ENCODE results near the gene UBAP1.
"Not testable (repeated sequence)": the region's sequence is repeated elsewhere in the genome, so short reads cannot be mapped to it uniquely, and the experiment has no call there.

UBAP1 gene

DNA sequence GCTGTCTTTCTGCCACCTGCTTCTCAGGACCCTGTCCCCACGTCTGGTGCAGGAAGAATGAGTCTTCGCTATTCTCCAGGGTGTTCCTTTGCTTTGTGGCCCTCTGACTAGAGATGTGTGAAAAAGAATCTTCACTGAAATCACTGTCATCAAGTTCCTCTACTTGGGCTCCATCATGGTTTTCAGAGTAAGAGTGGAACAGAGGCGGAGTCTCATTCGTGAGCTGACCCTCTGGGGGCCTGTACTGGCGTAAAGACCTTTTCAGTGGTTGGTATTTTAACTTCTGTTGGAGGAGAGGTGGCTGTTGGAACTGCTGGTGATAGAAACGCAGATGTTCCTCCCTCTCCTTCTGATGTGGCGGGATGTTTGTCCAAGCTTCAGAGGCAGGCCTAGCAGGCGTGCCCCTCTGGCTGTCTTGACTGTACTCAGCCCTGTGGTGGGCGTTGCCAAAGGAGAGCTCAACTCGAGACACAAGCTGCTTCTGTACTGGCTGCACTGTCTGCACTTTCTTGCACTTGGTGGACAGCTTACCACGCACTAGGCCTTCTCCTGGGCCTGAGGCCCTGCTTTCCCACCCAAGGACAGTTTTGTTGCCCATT is 78.2 kb downstream of the UBAP1 start:
- ChIA-PET CTCF (interaction anchor here (0.8 to 7.7 kb wide), 4 partner anchors 8 to 122 kb away, joined by 3 to 100 read pairs (median 5); no protein-coding TSS in a partner anchor), POLR2A (interaction anchor here (1.6 kb wide), 1 partner anchor 78 kb away, joined by 4 read pairs; the partner anchor contains the start of gene UBAP1)
- no peak overlapping the region for H3K4me3 ChIP-seq (ENCODE audit: low read depth, low read length)
- DNase-seq (ENCODE audit: low read depth, low spot score), result no peak
- TF ChIP-seq, protein P1, sequence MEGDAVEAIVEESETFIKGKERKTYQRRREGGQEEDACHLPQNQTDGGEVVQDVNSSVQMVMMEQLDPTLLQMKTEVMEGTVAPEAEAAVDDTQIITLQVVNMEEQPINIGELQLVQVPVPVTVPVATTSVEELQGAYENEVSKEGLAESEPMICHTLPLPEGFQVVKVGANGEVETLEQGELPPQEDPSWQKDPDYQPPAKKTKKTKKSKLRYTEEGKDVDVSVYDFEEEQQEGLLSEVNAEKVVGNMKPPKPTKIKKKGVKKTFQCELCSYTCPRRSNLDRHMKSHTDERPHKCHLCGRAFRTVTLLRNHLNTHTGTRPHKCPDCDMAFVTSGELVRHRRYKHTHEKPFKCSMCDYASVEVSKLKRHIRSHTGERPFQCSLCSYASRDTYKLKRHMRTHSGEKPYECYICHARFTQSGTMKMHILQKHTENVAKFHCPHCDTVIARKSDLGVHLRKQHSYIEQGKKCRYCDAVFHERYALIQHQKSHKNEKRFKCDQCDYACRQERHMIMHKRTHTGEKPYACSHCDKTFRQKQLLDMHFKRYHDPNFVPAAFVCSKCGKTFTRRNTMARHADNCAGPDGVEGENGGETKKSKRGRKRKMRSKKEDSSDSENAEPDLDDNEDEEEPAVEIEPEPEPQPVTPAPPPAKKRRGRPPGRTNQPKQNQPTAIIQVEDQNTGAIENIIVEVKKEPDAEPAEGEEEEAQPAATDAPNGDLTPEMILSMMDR (IDR thresholded peaks at IDR 0.05; ENCODE audit: insufficient read depth, low read length, missing control alignments), result no peak

DNA sequence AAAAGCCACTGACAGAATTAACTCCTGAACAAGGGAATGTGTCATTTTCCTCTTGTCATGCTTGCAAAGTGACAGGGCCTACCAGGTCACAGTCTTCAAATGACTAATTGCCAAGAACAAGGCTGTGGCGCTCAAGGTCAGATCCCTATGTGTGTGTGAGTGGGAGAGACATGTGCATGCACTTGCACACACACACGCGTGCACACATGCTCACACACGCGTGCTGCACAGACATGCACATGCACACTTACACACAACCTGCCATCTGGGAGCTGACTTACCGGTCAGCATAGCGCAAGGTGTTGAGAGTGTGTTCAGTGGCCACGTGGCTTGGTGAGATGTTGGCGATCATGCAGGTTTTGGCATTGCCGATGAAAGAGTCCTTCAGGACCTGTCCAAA is 80.5 kb downstream of the UBAP1 start:
- TF ChIP-seq, protein P1 (IDR thresholded peaks at IDR 0.05; ENCODE audit: insufficient read depth, low read length, missing control alignments), result no peak
- H3K4me3 ChIP-seq (ENCODE audit: low read depth, low read length), result no peak overlapping the region
- ChIA-PET POLR2A (no interaction called here), CTCF (no interaction called here)
- no peak for DNase-seq (ENCODE audit: low read depth, low spot score)

DNA sequence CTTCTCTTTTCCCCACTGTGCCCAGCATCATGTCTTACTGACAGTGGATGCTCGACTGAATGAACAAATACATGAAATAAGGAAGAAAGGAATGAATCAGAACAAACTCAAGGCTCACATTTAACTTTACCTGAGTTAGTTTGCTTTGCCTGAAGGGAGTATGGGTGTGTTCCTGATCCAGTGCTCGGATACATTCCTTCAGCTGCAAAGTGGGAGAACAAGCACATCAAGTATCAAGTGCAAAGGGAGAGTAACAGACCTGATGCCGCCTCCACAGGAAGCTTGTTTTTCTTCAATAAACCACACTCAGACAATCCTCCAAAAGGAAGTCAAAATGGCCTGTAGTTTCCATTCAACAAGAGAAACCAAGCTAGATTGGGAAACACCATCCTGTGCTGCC is 84.1 kb downstream of the UBAP1 start:
- H3K4me3 ChIP-seq (ENCODE audit: low read depth, low read length), result no peak overlapping the region
- ChIA-PET CTCF (interaction anchor here (0.8 to 10.1 kb wide), 3 partner anchors 8 to 341 kb away, joined by 3 to 100 read pairs (median 4); no protein-coding TSS in a partner anchor), POLR2A (no interaction called here)
- TF ChIP-seq, protein P1 (IDR thresholded peaks at IDR 0.05; ENCODE audit: insufficient read depth, low read length, missing control alignments), result no peak
- DNase-seq (ENCODE audit: low read depth, low spot score), result no peak

DNA sequence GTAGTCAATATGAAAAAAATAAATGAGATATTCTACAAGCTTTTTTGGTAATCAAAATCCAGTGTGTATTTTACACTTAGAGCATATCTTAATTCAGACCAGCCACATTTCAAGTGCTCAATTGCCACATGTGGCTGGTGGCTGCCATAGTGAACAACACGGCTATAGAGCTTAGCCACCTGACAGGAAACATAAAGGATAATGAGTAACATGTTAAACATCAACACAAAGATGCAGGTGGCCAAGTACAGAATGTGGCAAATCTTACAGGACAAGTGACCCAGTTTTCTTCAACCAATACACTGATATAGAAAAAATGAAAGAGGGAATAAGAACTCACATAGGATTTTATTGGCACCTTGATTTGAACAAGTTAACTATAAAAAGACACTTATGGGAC is 88.8 kb downstream of the UBAP1 start:
- H3K4me3 ChIP-seq (ENCODE audit: low read depth, low read length), result no peak overlapping the region
- POLR2A ChIA-PET, result no interaction called here
- CTCF ChIA-PET, result interaction anchor here (10.1 kb wide), 1 partner anchor 13 kb away, joined by 100 read pairs; no protein-coding TSS in a partner anchor
- no peak for DNase-seq (ENCODE audit: low read depth, low spot score)
- TF ChIP-seq, protein P1 (IDR thresholded peaks at IDR 0.05; ENCODE audit: insufficient read depth, low read length, missing control alignments), result no peak

DNA sequence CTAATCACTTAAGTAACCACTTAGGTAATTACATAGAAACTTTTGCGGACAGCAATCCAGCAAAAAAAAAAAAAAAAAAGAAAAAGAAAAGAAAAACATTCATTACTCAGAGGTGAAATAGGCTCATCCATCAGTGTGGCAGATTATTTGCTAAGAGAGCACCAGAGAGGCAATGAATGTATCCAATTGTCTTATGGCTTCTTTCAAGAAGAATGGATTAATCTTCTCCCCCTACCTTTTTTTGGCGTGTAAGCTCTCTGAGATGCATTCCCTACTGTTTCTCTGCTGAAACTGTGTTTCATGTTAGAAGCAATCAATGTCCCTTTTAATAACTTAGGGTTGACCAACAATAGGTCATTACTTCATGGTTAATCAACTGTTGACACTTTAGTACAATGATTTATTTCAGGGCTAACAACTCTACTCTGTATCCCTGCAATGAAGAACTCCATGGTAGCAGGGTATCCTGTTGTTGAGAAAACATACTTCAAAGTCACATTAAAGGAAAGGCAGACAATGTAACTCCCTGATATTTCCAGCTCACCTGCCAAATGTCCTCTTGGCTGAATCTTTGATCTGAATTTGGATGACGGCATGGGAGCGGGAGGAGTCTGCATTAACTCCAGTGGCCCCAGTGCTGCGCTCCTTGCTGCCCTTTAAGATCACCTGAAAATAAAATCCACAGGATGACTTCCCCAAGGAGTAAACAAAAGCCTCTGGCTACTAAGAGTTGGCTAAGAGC is 92.6 kb downstream of the UBAP1 start:
- no peak for DNase-seq (ENCODE audit: low read depth, low spot score)
- ChIA-PET CTCF (interaction anchor here (0.5 to 1.6 kb wide), 3 partner anchors 14 to 26 kb away, joined by 4 read pairs; no protein-coding TSS in a partner anchor), POLR2A (no interaction called here)
- no peak overlapping the region for H3K4me3 ChIP-seq (ENCODE audit: low read depth, low read length)
- TF ChIP-seq, protein P1 (IDR thresholded peaks at IDR 0.05; ENCODE audit: insufficient read depth, low read length, missing control alignments), result no peak

DNA sequence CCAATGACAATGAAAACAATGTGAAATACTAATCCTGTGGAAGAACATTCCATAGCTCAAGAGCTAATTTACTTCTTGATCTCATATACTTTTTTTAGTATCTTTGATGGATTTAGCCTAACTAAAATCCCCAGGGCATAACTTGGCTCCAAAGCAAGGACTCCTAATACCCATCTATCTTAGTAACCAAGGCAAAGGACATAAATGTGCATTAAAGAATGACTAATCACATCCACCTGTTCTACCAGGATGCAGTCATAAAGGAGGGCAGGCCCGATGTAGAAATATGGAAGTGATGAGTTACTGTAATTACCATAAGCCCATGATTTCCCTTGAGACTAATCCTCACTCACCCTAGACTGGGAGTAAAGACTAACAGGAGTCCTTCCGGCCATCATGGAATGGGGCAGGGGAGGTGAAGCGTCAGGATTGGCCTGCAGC is 93.3 kb downstream of the UBAP1 start:
- DNase-seq (ENCODE audit: low read depth, low spot score), result no peak
- TF ChIP-seq, protein P1 (IDR thresholded peaks at IDR 0.05; ENCODE audit: insufficient read depth, low read length, missing control alignments), result no peak
- ChIA-PET CTCF (interaction anchor here (0.5 to 1.6 kb wide), 3 partner anchors 15 to 25 kb away, joined by 4 read pairs; no protein-coding TSS in a partner anchor), POLR2A (no interaction called here)
- H3K4me3 ChIP-seq (ENCODE audit: low read depth, low read length), result no peak overlapping the region

DNA sequence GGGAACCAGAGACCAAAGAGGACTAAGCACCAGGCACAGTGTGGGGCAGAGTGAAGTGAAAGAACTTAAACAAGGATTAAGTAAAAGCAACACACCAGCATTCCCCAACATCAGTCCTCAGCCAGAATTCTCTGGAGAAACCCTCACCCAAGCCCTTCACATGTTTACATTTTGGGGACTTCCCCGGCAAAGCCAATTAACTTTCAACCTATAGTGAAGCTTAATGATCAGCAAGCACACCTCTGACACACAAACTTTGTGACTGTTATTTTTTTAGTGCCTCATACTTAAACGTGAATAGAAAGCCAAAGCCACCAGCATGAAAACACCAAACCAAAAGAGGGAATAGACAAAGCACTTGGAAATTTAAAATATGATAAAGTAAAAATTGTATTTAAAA is 94.7 kb downstream of the UBAP1 start:
- DNase-seq (ENCODE audit: low read depth, low spot score); POLR2A ChIA-PET; CTCF ChIA-PET; H3K4me3 ChIP-seq (ENCODE audit: low read depth, low read length): not testable (repeated sequence)

Measured in AG04449 (cell line).